Measurements from ENCODE around the gene NYAP1.
"Not testable (repeated sequence)": the region's sequence is repeated elsewhere in the genome, so short reads cannot be mapped to it uniquely, and the experiment has no call there.

NYAP1 gene

GRCh38 chr7:100484673-100485045, 932 bp downstream of the NYAP1 start:
- DNase-seq: no peak

- no peak for DNase-seq
Observed at GRCh38 chr7:100485471-100485876, 1.7 kb downstream of the NYAP1 start.

DNA sequence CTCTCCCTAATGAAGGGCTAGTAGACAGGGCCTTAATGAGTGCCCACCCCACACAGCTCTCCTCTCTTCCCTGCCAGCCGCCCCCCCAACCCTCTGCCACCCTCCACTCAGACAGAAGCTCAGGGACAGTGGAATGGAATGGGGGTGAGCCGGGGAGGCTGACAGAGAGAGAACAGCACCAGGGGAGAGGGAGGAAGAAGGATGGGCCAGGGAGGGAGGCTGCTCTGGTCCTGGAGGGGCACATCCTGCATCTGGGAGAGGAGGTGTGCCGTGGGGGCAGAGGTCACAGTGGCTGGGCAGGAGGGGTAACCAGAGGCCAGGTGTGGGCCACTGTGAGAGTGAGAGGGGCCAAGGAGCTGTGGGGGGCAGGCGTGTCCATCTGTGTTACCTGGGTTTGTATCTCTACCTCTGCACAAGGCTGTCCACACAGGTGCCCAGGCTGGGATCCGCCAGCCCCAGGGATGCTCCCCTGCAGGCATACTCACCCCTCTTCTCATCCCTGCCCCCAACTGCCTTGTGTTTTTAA, 2.4 kb downstream of the NYAP1 start:
- no peak for DNase-seq

DNA sequence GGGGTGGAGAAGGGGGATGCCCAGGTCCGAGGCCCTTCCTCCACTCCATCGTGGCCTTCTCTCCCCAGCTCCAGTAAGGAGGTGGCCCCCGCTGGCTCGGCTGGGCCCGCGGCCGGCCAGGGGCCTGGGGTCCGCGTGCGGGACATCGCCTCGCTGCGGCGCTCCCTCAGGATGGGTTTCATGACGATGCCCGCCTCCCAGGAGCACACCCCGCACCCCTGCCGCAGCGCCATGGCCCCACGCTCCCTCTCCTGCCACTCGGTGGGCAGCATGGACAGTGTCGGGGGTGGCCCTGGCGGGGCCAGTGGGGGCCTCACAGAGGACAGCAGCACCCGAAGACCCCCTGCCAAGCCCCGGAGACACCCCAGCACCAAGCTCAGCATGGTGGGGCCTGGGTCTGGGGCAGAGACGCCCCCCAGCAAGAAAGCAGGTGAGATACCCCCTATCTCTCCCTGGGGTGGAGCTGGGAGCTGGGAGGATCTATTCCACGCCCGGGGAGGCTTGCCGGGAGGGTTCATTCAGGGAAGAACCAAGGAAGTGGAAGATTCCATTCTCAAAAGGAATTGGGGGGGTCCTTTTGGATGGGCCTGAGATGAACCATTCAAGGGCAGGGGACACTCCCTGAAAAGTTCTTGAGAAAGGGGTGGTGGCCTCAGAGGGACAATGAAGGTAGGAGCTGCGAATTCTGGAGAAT, 3.2 kb downstream of the NYAP1 start:
- no peak for DNase-seq

DNA sequence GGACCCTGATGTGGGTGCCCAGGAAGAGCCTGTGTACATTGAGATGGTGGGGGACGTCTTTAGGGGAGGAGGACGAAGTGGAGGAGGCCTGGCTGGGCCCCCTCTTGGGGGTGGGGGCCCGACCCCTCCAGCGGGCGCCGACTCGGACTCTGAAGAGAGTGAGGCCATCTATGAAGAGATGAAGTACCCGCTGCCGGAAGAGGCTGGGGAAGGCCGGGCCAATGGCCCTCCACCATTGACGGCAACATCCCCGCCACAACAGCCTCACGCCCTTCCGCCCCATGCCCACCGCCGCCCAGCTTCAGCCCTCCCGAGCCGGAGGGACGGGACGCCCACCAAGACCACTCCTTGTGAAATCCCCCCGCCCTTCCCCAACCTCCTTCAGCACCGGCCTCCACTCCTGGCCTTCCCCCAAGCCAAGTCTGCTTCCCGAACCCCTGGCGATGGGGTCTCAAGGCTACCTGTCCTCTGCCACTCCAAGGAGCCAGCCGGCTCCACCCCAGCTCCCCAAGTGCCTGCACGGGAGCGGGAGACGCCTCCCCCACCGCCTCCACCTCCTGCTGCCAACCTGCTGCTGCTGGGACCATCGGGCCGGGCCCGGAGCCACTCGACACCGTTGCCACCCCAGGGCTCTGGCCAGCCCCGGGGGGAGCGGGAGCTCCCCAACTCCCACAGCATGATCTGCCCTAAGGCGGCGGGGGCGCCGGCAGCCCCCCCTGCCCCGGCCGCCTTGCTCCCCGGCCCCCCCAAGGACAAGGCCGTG, 4.8 kb downstream of the NYAP1 start:
- no peak for DNase-seq

DNA sequence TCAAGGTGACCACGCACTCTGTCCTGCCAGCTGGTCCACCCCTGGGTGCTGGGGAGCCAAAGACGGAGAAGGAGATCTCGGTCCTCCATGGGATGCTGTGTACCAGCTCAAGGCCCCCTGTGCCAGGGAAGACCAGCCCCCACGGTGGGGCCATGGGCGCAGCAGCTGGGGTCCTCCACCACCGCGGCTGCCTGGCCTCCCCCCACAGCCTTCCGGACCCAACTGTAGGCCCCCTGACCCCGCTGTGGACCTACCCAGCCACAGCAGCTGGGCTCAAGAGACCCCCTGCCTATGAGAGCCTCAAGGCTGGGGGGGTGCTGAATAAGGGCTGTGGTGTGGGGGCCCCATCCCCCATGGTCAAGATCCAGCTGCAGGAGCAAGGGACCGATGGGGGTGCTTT, 5.4 kb downstream of the NYAP1 start:
- no peak for DNase-seq

DNA sequence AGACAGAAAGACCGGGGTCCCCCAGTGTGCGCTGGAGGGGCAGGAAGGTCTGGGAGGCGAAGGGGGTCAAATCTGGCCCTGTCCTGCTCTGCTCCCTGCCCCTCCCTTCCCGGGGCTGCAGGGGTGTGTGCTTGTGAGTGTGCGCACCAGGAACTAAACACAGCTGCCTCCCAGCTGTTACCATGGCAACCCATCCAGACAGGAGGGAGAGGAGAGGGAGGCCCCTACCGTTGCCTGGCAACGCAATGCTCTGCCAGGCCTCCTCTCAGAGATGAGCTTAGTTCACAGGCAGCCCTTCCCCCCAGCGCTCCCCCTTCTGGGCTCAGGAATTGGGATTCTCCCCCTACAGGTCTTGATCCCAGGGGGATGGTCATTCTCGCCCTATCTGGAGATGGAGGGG, 6.1 kb downstream of the NYAP1 start:
- peak; percentile 59 for DNase-seq

- no peak for DNase-seq
Observed at GRCh38 chr7:100490483-100491191, 6.9 kb downstream of the NYAP1 start.

- DNase-seq: no peak
Observed at GRCh38 chr7:100491192-100491578, 7.5 kb downstream of the NYAP1 start.

- no peak for DNase-seq
Observed at GRCh38 chr7:100492738-100493475, 9.2 kb downstream of the NYAP1 start.

GRCh38 chr7:100493476-100494264, 9.9 kb downstream of the NYAP1 start:
- DNase-seq: peak; percentile 77

DNA sequence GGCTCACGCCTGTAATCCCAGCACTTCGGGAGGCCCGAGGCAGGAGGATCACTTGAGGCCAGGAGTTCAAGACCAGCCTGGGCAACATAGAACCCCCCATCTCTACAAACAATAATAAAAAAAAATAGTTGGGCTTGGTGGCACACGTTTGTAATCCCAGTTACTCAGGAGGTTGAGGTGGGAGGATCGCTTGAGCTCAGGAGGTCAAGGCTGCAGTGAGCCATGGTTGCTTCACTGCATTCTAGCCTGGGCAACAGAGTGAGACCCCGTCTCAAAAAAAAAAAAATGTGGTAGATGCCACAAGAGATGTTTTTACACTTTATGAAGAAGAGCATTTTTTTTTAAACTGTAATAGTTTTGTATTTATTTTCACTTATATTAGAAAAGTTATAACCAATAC, 12.8 kb downstream of the NYAP1 start:
- no peak for DNase-seq

DNA sequence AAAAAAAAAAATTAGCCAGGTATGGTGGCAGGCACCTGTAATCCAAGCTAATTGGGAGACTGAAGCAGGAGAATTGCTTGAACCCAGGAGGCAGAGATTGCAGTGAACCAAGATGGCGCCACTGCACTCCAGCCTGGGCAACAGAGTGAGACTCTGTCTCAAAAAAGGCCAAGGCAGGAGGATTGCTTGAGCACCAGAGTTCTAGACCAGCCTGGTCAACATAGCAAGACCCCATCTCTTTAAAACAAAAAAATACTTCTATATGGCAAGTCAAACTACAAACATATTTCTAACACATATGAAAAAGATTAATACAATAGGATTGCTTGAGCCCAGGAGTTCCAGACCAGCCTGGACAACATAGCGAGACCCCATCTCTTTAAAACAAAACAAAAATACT, 17.0 kb downstream of the NYAP1 start:
- DNase-seq: not testable (repeated sequence)

- DNase-seq: not testable (repeated sequence)
Observed at GRCh38 chr7:100504031-100504430, 20.3 kb downstream of the NYAP1 start.

GRCh38 chr7:100504887-100505611, 21.3 kb downstream of the NYAP1 start:
- DNase-seq: no peak

DNA sequence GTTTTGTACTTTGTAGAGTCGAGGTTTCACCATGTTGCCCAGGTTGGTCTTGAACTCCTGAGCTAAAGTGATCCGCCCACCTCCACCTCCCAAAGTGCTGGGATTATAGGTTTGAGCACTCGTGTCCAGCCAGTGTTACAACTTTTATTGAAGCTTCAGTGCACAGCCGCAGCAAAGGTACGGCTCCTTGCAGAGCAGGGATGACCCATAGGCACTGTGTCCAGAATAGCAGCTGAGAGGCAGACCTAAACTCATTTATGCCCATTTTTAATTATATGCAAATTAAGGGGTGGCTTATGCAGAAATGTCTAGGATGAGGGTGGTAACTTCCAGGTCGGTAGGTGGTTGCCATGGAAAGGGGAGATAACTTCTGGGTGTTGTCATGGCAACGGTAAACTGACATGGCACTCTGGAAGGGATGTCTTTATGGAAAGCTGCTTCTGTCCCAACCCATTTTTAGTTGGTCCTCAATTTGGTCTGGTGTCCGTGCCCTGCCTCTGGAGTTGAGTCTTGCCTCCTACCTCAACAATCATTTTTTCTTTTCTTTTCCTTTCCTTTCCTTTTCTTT, 22.7 kb downstream of the NYAP1 start:
- no peak for DNase-seq

DNA sequence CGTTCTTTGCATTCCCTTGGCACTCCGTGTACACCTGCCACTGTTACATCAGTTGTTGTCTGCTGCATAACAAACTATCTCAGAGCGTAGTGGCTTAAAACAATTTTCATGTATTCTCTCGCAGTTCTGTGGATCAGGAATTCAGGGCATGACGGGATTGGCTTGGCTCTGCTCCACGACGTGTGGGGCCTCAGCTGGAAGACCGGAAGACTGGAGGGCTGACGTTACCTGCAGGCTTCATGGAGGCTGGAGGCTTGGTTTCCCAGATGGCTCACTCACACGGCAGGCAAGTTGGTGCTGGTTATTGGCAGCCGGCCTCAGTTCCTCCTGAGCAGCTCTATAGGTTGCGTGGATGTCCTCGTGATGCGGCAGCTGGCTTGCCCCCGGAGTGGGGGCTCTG, 25.5 kb downstream of the NYAP1 start:
- DNase-seq: no peak

- DNase-seq: no peak
Observed at GRCh38 chr7:100510437-100511239, 26.9 kb downstream of the NYAP1 start.

DNA sequence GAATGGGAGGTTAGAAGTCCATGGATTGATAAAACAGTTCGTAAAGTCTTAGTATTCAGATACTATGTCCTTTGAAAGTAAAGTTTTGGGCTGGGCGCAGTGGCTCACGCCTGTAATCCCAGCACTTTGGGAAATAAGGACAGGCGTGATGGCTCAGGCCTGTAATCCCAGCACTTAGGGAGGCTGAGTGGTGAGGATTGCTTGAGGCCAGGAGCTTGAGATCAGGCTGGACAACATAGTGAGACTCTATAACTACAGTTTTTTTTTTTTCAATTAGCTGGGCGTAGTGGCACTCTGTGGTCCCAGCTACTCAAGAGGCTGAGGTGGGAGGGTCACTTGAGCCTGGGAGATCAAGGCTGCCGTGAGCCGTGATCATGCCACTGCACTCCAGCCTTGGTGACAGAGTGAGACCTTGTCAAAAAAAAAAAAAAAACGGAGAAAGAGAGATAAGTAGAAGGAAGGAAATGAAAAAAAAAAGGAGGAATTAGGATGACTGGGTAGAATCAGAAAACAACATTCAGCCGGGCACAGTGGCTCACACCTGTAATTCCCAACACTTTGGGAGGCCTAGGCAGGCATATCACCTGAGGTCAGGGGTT, 29.6 kb downstream of the NYAP1 start:
- DNase-seq: no peak

DNA sequence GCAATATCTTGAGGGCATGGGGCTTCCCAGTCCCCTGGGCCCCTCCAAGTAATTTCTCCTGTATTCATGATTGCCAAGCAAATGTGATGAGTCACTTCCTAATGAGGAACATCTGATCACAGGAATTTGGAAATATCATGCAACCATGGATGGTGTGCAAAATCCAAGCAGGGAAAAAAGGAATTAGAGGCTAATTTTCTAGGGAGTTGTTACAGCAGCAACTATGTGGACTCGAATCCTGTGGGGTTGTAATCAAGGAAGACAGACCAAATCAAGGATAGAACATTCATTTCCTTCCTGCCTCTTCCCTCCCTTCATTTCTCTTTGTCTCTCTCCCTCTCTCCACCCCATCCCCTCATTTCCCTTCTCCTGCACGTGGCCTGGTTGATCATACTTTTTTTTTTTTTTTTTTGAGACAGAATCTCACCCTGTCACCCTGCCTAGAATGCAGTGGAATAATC, 31.4 kb downstream of the NYAP1 start:
- no peak for DNase-seq

Measured in stimulated activated CD4-positive, alpha-beta T cell treated with anti-CD3 and anti-CD28 coated beads, Interleukin-15, amount 100 ng/mL, for 24 hours (primary cell).